SK-MEL-5 (cell line): Measurements from ENCODE around the gene DSEL. TPM values are rescaled to one million over a fixed set of nuclear protein-coding genes. Genes with fewer than 3 reads are reported as not detected.
A peak's percentile ranks its signal among the peaks of the same experiment; 100 is the strongest.

Source experiments
- DNase-seq: peaks from one replicate; pipeline ENCODE4 v3.0.0-alpha.2; 2016; ENCODE audit warnings: low read depth, low spot score
- in situ Hi-C: cut with HindIII; loops from 2 replicates; pipeline ENCODE4 v1.10.0; 2016; ENCODE audit warnings: low sequenced_read_pairs, high pct_unique_total_duplicates, low pct_unique_long_range_greater_than_20kb
- total RNA-seq: library from RNA; depleted of rRNA; stranded (reverse); fragments of >200 nt; shearing (Covaris generic); gene quantifications from 2 replicates; pipeline ENCODE4 v1.2.3, GENCODE V29; 2014

DSEL gene
- total RNA-seq, 1 experiment from 2014 or later, result 1.4 TPM

GRCh38 chr18:67456711-67457110 lies 59.8 kb downstream of the DSEL start:
- peak; percentile 9 for DNase-seq
- in situ Hi-C loops, result no loop called here
